ENCODE results near the gene CDKN2AIP.
"Not testable (repeated sequence)": the region's sequence is repeated elsewhere in the genome, so short reads cannot be mapped to it uniquely, and the experiment has no call there.

CDKN2AIP gene

GRCh38 chr4:183478123-183478522, 33.7 kb downstream of the CDKN2AIP start:
- DNase-seq (ENCODE audit: low read depth) = no peak
- H3K4me3 ChIP-seq (ENCODE audit: low read length) = no peak overlapping the region
- TF ChIP-seq CTCF (IDR thresholded peaks at IDR 0.05; ENCODE audit: insufficient read depth, low read depth, low read length, missing control alignments) = no peak

DNA sequence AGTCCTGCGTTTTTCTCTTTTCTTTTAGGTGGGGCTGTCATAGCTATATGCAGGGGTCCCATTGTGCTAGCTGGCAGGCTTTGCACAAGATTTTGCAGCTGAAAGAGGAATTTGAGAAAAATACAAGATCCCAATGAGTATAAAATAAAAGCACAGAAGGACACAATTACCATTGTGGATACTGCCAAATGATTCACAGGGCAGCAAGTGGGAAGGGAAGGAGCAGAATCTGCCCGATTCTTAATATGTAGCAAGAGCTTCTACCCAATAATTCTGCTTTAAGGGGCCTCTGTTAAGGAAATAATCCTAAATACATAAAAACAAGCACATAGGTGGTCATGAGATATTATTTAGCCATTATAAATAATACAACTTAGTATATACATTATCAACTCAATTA, 34.5 kb downstream of the CDKN2AIP start:
- no peak for DNase-seq (ENCODE audit: low read depth)
- no peak for TF ChIP-seq CTCF (IDR thresholded peaks at IDR 0.05; ENCODE audit: insufficient read depth, low read depth, low read length, missing control alignments)
- no peak overlapping the region for H3K4me3 ChIP-seq (ENCODE audit: low read length)

GRCh38 chr4:183482515-183483095, 38.2 kb downstream of the CDKN2AIP start:
- not testable (repeated sequence) for DNase-seq (ENCODE audit: low read depth)

GRCh38 chr4:183483997-183484396, 39.6 kb downstream of the CDKN2AIP start:
- no peak for TF ChIP-seq CTCF (IDR thresholded peaks at IDR 0.05; ENCODE audit: insufficient read depth, low read depth, low read length, missing control alignments)
- no peak overlapping the region for H3K4me3 ChIP-seq (ENCODE audit: low read length)
- DNase-seq (ENCODE audit: low read depth) = no peak

More at GRCh38 chr4:183482515-183483095, 38.2 kb downstream of the CDKN2AIP start:
- H3K4me3 ChIP-seq (ENCODE audit: low read length) = not testable (repeated sequence)

- H3K4me3 ChIP-seq (ENCODE audit: low read length) = no peak overlapping the region
- no peak for TF ChIP-seq CTCF (IDR thresholded peaks at IDR 0.05; ENCODE audit: insufficient read depth, low read depth, low read length, missing control alignments)
- DNase-seq (ENCODE audit: low read depth) = peak; percentile 76
Observed at GRCh38 chr4:183485411-183486160, 41.1 kb downstream of the CDKN2AIP start.

DNA sequence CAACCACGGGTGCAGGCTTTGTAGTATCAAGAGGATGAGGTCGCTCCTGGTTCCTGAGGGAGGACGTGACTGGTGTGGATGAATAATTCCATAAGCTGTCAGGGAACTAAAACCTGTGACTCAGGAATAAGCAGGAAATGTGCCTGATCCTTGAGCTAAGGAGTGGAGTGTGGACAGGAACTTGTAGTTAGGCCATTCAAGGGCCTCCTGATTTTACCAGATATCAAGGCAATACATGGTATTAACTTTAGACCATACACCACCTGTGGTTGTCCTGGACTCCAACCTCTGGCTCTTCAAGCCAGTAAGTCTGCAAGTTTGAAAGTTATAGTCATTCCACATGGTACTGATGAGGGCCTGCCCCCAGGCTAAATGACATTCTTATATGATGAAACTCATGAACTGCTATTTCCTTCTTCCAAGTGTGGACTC, 48.4 kb downstream of the CDKN2AIP start:
- peak; percentile 95 for DNase-seq (ENCODE audit: low read depth)

DNA sequence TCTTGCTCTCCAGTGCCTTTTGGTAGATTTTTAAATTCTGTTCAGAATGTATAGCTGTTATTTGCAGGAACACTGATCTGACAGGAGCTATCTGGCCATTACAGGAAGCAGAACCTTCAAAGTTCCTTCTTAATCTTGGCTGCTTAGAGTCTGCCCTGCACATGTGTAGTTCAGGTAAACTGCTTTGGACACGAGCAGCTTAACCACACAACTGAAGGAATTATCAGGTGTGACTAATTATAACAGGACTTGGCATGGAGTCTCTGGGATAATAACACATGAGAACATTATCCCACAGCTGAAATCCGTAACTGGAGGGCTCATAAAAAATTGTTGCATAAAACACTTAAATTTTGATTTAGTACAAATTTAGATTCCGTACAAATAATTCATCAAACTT, 48.8 kb downstream of the CDKN2AIP start:
- DNase-seq (ENCODE audit: low read depth) = peak; percentile 80
- TF ChIP-seq CTCF (IDR thresholded peaks at IDR 0.05; ENCODE audit: insufficient read depth, low read depth, low read length, missing control alignments) = no peak
- no peak overlapping the region for H3K4me3 ChIP-seq (ENCODE audit: low read length)

More for the DNA sequence above, 48.4 kb downstream of the CDKN2AIP start:
- no peak for TF ChIP-seq CTCF (IDR thresholded peaks at IDR 0.05; ENCODE audit: insufficient read depth, low read depth, low read length, missing control alignments)
- H3K4me3 ChIP-seq (ENCODE audit: low read length) = no peak overlapping the region
